Measurements from ENCODE around the gene PEX5.
A peak's percentile ranks its signal among the peaks of the same experiment; 100 is the strongest.
"Not testable (repeated sequence)": the region's sequence is repeated elsewhere in the genome, so short reads cannot be mapped to it uniquely, and the experiment has no call there.

Gene PEX5

GRCh38 chr12:7213745-7214144 is 24.3 kb downstream of the PEX5 start:
- DNase-seq (ENCODE audit: low read depth), result not testable (repeated sequence)

DNA sequence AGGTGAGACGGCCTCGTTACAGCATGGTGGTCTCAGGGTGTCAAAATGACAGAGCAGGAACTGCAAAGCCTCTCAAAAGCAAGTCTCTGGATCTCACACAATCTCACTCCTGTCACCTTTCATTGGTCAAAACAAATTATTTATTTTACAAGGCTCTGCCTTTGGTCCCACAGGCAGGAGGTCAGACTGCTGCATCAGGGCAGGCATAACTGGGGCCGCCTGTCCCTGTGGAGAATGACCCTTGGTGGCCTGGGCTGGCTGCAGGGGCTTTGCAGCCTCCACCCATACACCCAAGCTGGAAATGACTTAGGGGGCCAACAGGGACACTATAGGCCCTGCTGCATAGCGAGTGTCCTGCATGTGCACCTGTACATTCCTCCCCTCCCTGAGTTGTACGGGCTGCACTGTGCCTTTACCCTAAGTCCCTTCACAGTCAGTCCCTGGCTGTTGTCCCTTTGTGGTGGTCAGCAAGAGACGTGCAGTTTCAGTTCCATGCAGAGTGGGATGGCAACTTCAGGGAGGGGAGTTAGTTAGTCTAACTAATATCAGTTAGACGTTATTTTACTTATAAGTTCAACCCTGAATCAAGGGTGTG is 28.1 kb downstream of the PEX5 start:
- no peak for DNase-seq (ENCODE audit: low read depth)

DNA sequence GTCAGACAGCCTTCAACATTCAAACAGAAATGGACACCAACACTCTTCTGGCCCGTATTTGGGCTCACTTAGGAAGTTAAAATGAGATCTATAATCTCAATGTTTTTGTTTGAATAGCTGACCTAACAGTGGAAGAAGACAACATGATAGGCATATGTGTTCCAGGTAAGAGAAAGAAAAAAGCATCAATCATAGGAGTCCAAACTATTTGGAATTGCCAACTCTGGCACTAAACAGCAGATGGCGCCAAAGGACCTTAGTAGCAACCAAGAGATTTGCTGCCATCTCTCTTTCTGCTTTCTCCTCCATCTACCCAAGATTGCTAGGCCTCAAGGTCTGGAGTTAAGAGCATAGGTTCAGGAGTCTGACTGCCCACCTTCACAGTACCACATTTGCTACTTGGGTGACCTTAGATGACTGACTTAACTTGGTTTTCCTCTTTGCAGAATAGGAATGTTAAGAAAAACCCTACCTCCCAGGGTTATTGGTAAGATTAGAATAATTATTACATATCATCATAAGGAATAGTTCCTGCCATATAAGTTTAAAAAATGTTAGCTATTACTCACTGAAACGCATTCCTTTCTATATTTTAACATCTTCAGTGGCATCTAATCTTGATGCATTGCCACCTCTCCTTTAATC is 30.2 kb downstream of the PEX5 start:
- peak; percentile 30 for DNase-seq (ENCODE audit: low read depth)

DNA sequence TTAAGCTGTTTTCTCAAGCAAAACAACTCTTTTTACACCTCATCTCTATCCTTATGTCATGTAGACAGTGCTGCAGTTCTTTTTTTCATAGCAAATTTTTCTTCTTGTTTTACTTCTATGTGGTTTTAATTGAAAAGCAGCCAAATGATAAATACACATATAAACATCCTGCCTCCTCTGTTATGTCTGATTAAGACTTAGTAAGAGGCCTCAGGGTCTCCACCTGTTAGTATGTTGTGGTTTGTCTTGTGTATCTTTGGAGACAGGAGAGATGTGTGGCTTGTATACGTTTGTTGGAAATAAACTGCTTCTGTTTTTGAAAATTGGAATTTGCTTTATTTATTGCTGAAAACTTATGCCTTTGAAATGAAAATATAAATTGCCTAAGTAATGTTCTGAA is 32.0 kb downstream of the PEX5 start:
- no peak for DNase-seq (ENCODE audit: low read depth)

- DNase-seq (ENCODE audit: low read depth), result no peak
Measured at GRCh38 chr12:7229741-7230140, 40.3 kb downstream of the PEX5 start.

DNA sequence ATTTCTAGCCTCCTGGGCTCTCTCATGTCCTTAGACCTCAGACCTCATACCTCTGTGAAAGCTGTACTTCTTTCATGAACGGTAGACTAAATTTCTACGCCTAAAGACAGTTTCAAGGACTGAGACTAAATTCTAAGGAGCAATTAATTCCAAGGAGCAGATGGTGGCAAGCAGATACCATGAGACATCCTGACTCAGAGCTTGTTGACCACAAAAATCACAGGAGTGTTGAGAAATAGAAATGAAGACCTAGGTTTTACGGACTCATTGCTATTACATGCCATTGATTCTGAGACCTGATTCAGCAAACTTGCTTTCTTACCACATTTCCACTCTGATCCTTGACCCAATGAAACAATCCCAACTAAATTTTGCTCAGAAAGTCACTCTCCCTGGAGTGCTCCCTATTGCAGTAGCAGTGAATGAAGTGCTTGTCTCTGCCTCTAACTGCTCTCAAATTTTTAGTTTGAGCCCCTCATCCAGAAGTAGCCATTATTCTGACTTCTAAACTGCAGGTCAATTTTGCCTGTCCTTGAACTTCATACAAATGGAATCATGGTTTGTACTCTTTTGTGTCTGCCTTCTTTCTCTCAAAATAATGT is 52.0 kb downstream of the PEX5 start:
- DNase-seq (ENCODE audit: low read depth), result peak; percentile 39

DNA sequence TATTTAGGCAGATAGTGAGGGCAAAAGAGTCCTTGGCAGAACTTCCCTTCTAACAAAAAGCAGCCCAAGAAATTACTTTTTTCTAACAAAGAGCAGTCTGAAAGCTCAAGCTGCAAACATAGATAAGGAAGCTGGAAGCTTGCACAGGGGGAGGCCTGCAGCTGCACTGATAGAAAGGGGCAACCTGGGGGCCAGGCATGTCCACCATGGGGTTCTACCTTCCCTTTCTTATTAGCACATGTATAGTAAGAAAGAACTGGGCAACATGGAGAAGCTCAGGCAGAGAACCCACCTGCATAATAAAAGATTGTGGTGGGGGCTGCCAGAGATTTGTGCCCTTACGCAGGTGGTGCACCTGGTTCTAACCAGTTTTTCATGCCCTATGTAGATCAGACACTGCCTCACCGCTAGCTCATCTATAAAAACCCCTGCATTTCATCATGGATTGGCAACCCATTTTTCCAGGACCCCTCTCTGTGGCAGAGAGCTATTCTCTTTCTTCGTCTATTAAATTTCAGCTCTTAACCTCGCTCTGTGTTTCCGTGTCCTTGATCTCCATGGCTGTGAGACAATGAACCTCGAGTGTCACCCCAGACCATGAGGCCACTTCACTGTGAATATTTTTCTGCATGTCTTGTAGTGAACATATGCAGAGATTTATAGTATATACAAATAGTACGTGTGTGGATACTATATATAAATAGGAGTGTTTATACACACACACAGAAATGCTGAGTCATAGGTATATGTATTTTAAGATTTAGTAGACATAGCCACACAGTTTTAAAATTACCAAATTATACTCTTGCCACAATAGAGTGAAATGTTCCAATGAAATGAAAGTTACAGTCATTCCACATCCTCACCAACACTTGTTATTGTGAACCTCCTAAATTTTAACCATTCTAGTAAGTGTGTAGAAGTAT is 53.0 kb downstream of the PEX5 start:
- peak; percentile 81 for DNase-seq (ENCODE audit: low read depth)

GRCh38 chr12:7251328-7251996 is 62.0 kb downstream of the PEX5 start:
- DNase-seq (ENCODE audit: low read depth), result not testable (repeated sequence)

GRCh38 chr12:7259060-7259459 is 69.6 kb downstream of the PEX5 start:
- no peak for DNase-seq (ENCODE audit: low read depth)
